Heart right ventricle (tissue), 16 donors: ENCODE data around the gene SENP2. TPM values are rescaled to one million over a fixed set of nuclear protein-coding genes. Genes with fewer than 3 reads are reported as not detected.

Source experiments
- ATAC-seq, 8 donors: fragments of 200-7000 bp; cut with Tn5 transposase; one replicate each; pipeline ENCODE4 v1.9.1; 2020; ENCODE audit warnings: mild to moderate bottlenecking in 8 of 8, moderate library complexity in 8 of 8, moderate number of reproducible peaks in 1 of 8
- DNase-seq, 2 donors: peaks; one replicate each; pipeline ENCODE4 v3.0.0-alpha.2; 2020
- H3K27ac ChIP-seq, 10 donors: fragments of 200-600 bp; sonication (generic) in 2 of 10; one replicate each; pipeline versions ENCODE4 v1.5.0 to v1.8.0; 2020 to 2022; ENCODE audit warnings: mild to moderate bottlenecking in 3 of 10
- H3K27me3 ChIP-seq, 7 donors: fragments of 200-600 bp; one replicate each; pipeline ENCODE4 v1.8.0; 2021 to 2022; ENCODE audit warnings: mild to moderate bottlenecking in 2 of 7
- H3K36me3 ChIP-seq, 9 donors: fragments of 200-600 bp; sonication (generic) in 1 of 9; one replicate each; pipeline versions ENCODE4 v1.5.0 to v1.8.0; 2020 to 2022; ENCODE audit warnings: mild to moderate bottlenecking in 2 of 9
- H3K4me1 ChIP-seq, 9 donors: fragments of 200-600 bp; sonication (generic) in 1 of 9; one replicate each; pipeline versions ENCODE4 v1.5.0 to v1.8.0; 2020 to 2022; ENCODE audit warnings: mild to moderate bottlenecking in 4 of 9
- H3K4me3 ChIP-seq, 10 donors: fragments of 200-600 bp; sonication (generic) in 2 of 10; one replicate each; pipeline versions ENCODE4 v1.5.0 to v1.8.0; 2020 to 2022; ENCODE audit warnings: mild to moderate bottlenecking in 7 of 10, moderate library complexity in 2 of 10
- H3K9me3 ChIP-seq, 11 donors: fragments of 200-600 bp in 10 of 11; sonication (generic) in 2 of 11; one replicate each; pipeline versions ENCODE4 v1.5.0 to v1.8.0; 2013 to 2022; ENCODE audit warnings: mild to moderate bottlenecking in 2 of 11, control low read depth in 1 of 11, moderate library complexity in 1 of 11
- WGBS, 2 donors: extraction: QIAGEN DNeasy Blood & Tissue Kit; methylation state at CpG; one replicate each; pipeline ENCODE4 v1.1.7; 2013; ENCODE audit warnings: inconsistent platforms in 1 of 2; 5-methylcytosine and 5-hydroxymethylcytosine counted together
- intact Hi-C, 10 donors: fragments of 100-400 bp; cut with DNase I; formaldehyde crosslinking; loops; one replicate each; pipeline versions ENCODE4 v1.11.1 to v1.14.2; 2022
- polyA plus RNA-seq, 2 donors: library from polyadenylated mRNA; stranded (reverse); fragments of 200-250 nt; gene quantifications; one replicate each; pipeline ENCODE4 v1.2.3, GENCODE V29; 2013
- total RNA-seq, 10 donors: library from RNA; stranded (reverse); fragmentation: NEBNext Ultra II Directional in 3 of 10; extraction: Animal tissue kit (Norgen Biotek cat#: 25700) in 3 of 10; gene quantifications; one replicate each; pipeline versions ENCODE4 v1.2.1 to v1.2.4, GENCODE V29; 2021 to 2023
- TF ChIP-seq, protein P1 (sequence below), 9 donors: fragments of 200-600 bp; sonication (generic) in 2 of 9; IDR thresholded peaks; one replicate each; pipeline versions ENCODE4 v1.5.0 to v1.8.0; 2021 to 2022; ENCODE audit warnings: antibody characterized with exemption in 9 of 9, mild to moderate bottlenecking in 5 of 9, moderate library complexity in 1 of 9
- donor health status: Arrhythmogenic right ventricular cardiomyopathy.
- donor health status: ischemic (EF 13 %, LVEDD 7.1; RV severe dilation, severe dysfunction).
- donor health status: healthy with polysubstance abuse.
- donor health status: DM: no; HTN: yes; CAD: no.
- donor health status: DM: no; HTN: no; CAD: no.
- donor health status: ischemic (EF 25% LVEDD 6.9; RV normal size, moderate dysfunction).
- donor health status: ischemic (EF 25% LVEDD 5.7; RV mildly dilated, moderate dysfunction).
- donor health status: healthy.
- donor health status: DM: yes; HTN: yes; CAD: no.
- donor health status: Ischemic cardiomyopathy.
- donor health status: ischemic (EF 35%, LVEDD 5.7; RV mildly dilated, moderate dysfunction).
- donor health status: nonischemic (EF 11% LVEDD 7.7; RV severe dilation, severe dysfunction).
- donor health status: DM: yes; HTN: yes; CAD: no.
- donor health status: PGD.
- donor health status: ischemic (EF 29% LVEDD 5.4; RV normal size, mild dysfunction).
- donor health status: nonischemic (EF 23%, LVEDD 6.1; RV moderate dilation, normal function).

Gene SENP2
- total and polyA plus RNA-seq, 12 donors, result 7.9 to 46.5 (median 34.9) TPM

DNA sequence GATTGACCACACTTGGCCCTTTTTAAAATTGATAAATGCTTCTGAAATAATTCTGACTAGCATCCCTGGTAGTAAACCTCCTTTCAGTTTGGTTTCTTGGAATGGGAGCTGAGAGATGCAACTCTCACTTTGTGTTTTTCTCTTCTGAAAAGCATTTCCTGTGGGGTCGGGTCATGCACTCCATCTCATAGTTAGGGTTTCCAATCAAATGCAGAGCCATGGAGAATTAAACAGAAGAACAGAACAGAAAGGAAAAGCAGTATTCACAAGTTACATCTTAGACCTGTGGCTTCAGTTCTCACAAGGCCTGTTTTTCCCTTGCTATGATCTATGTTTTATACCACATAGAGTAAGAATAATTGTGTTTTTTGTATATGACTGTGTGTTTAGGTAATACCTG, 39.7 kb downstream of the SENP2 start:
- 72 to 79% methylated on average over 1 of the region's 1 CpG for WGBS, 2 donors
- Histone ChIP-seq H3K36me3 (peaks cover 0 to 97% (median 55%) of the 10 kb centered on the region in 9 donors), H3K27ac (no peak overlapping the region), H3K4me1 (peaks cover 0 to 18% (median 14%) of the 10 kb centered on the region in 9 donors), H3K27me3 (no peaks in the 10 kb centered on the region), H3K4me3 (no peak overlapping the region), H3K9me3 (no peaks in the 10 kb centered on the region)
- TF ChIP-seq, protein P1, sequence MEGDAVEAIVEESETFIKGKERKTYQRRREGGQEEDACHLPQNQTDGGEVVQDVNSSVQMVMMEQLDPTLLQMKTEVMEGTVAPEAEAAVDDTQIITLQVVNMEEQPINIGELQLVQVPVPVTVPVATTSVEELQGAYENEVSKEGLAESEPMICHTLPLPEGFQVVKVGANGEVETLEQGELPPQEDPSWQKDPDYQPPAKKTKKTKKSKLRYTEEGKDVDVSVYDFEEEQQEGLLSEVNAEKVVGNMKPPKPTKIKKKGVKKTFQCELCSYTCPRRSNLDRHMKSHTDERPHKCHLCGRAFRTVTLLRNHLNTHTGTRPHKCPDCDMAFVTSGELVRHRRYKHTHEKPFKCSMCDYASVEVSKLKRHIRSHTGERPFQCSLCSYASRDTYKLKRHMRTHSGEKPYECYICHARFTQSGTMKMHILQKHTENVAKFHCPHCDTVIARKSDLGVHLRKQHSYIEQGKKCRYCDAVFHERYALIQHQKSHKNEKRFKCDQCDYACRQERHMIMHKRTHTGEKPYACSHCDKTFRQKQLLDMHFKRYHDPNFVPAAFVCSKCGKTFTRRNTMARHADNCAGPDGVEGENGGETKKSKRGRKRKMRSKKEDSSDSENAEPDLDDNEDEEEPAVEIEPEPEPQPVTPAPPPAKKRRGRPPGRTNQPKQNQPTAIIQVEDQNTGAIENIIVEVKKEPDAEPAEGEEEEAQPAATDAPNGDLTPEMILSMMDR (IDR thresholded peaks at IDR 0.05), result no peak
- ATAC-seq (no peak), DNase-seq (no peak)
- intact Hi-C loops, result no loop called here

DNA sequence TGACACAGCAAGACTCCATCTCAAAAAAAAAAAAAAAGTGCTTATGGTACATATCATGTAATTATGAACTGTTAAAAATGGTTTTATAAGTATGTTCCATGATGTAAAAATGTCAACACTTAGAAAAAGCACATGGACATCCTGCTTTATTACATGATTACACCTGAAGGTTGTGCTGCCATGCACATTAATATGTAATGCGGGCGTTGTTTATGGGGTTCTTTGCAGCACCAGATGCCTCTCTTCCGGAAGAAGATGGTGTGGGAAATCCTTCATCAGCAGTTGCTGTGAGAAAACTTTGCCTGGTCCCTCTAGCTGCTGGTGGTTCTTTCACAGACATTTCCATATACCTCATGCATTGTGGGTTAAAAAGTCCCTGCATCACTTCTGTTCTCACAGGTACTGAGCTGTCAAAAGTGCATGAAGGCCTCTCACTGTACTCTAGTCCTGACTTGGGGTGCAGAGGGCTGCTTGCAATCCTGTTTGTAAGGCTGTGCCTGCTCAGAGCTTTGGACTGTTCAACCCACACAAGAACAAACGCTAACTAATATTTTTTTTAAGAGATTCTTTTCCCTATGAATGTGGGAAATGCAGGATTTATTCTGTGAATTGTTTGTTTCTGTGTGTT, 43.6 kb downstream of the SENP2 start:
- H3K36me3 ChIP-seq, result peaks cover 0 to 72% (median 42%) of the 10 kb centered on the region in 9 donors
- DNase-seq, result no peak
- intact Hi-C loops, result no loop called here
- WGBS, 2 donors, result 81 to 85% methylated on average over 4 of the region's 4 CpGs
- H3K4me3 ChIP-seq, result no peak overlapping the region
- TF ChIP-seq, protein P1 (IDR thresholded peaks at IDR 0.05), result no peak
- no peaks in the 10 kb centered on the region for H3K27me3 ChIP-seq
- ATAC-seq, result no peak
- H3K27ac ChIP-seq, result peak overlapping the region in 7 of 10 donors; percentile 4 to 63 (median 33)
- no peaks in the 10 kb centered on the region for H3K9me3 ChIP-seq
- H3K4me1 ChIP-seq, result peaks cover 0 to 20% (median 14%) of the 10 kb centered on the region in 9 donors

- H3K4me1 ChIP-seq, result peaks cover 0 to 20% (median 14%) of the 10 kb centered on the region in 9 donors
- DNase-seq (peak; percentile 51 to 73), ATAC-seq (peak in 7 of 8 donors; percentile 35 to 67 (median 44))
- TF ChIP-seq, protein P1 (IDR thresholded peaks at IDR 0.05), result no peak
- peak overlapping the region in 9 of 10 donors; percentile 1 to 63 (median 33) for H3K27ac ChIP-seq
- 33 to 37% methylated on average over 6 of the region's 6 CpGs for WGBS, 2 donors
- H3K36me3 ChIP-seq, result peaks cover 0 to 67% (median 41%) of the 10 kb centered on the region in 9 donors
- intact Hi-C loops, result no loop called here
- no peaks in the 10 kb centered on the region for H3K9me3 ChIP-seq
- no peaks in the 10 kb centered on the region for H3K27me3 ChIP-seq
- H3K4me3 ChIP-seq, result no peak overlapping the region
These were observed 44.1 kb downstream of the SENP2 start for GRCh38 chr3:185630182-185630622.

GRCh38 chr3:185631108-185631507, 45.0 kb downstream of the SENP2 start:
- TF ChIP-seq, protein P1 (IDR thresholded peaks at IDR 0.05), result no peak
- peak in 1 of 8 donors; percentile 37 for ATAC-seq
- whole genome bisulfite sequencing, 2 donors, result 77 to 83% methylated on average over 4 of the region's 4 CpGs
- Histone ChIP-seq H3K36me3 (peaks cover 0 to 58% (median 32%) of the 10 kb centered on the region in 9 donors), H3K27me3 (no peaks in the 10 kb centered on the region), H3K9me3 (no peaks in the 10 kb centered on the region), H3K27ac (peak overlapping the region in 1 of 10 donors; percentile 45), H3K4me1 (peaks cover 0 to 20% (median 14%) of the 10 kb centered on the region in 9 donors), H3K4me3 (no peak overlapping the region)
- no peak for DNase-seq
- intact Hi-C loops, result no loop called here
